ENCODE data around the gene ASPG.

DNA sequence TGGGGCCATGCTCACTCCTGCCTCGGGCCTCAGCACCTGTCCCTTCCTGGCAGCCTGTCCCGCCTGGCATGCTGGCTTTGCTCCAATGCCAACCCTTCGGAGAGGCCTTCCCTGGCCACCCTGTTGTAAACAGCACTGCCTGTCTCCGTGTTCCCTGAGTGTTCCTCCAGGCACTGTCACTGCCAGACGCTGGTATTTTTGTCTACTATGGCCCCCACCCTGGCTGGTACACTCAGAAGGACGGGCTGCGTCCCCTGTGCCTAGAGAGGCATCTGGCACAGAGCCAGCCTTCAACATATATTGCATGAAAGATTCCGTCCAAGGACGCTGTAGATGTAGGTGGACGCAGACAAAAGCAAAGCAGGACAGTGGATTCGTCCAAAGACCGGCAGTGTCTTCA lies 2.7 kb upstream of the ASPG start:
- TF ChIP-seq, protein P1, sequence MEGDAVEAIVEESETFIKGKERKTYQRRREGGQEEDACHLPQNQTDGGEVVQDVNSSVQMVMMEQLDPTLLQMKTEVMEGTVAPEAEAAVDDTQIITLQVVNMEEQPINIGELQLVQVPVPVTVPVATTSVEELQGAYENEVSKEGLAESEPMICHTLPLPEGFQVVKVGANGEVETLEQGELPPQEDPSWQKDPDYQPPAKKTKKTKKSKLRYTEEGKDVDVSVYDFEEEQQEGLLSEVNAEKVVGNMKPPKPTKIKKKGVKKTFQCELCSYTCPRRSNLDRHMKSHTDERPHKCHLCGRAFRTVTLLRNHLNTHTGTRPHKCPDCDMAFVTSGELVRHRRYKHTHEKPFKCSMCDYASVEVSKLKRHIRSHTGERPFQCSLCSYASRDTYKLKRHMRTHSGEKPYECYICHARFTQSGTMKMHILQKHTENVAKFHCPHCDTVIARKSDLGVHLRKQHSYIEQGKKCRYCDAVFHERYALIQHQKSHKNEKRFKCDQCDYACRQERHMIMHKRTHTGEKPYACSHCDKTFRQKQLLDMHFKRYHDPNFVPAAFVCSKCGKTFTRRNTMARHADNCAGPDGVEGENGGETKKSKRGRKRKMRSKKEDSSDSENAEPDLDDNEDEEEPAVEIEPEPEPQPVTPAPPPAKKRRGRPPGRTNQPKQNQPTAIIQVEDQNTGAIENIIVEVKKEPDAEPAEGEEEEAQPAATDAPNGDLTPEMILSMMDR (IDR thresholded peaks at IDR 0.05; ENCODE audit: extremely low read depth in 1 of 2, insufficient read depth in 1 of 2, low read depth in 1 of 2, low read length in 2 of 2) = no peak
- TF ChIP-seq, protein P2, sequence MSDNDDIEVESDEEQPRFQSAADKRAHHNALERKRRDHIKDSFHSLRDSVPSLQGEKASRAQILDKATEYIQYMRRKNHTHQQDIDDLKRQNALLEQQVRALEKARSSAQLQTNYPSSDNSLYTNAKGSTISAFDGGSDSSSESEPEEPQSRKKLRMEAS (IDR thresholded peaks at IDR 0.05; ENCODE audit: insufficient read depth, insufficient read length) = no peak
- TF ChIP-seq POLR2AphosphoS5 (IDR thresholded peaks at IDR 0.05; ENCODE audit: insufficient read depth, low read depth, low read length) (no peak), EZH2 (IDR thresholded peaks at IDR 0.05; ENCODE audit: borderline replicate concordance, low read depth, low read length, severe bottlenecking) (no peak), MYC (IDR thresholded peaks at IDR 0.05; ENCODE audit: low read depth, low read length) (no peak), GATA2 (IDR thresholded peaks at IDR 0.05; ENCODE audit: insufficient read depth, insufficient read length, low read depth, low read length) (no peak), POLR2A (IDR thresholded peaks at IDR 0.05; ENCODE audit: low read depth, low read length) (no peak), JUN (IDR thresholded peaks at IDR 0.05; ENCODE audit: borderline replicate concordance, insufficient read depth, insufficient read length, low read depth) (no peak)

Data from endothelial cell of umbilical vein (primary cell).